Endothelial cell of hepatic sinusoid (primary cell): ENCODE measurements around the gene SNX5.
"Not testable (repeated sequence)": the region's sequence is repeated elsewhere in the genome, so short reads cannot be mapped to it uniquely, and the experiment has no call there.

Source experiments
- in situ Hi-C: cut with HindIII; loops from 2 replicates; pipeline ENCODE4 v1.10.0; 2017; ENCODE audit warnings: low sequenced_read_pairs

SNX5 gene

GRCh38 chr20:17960927-17961586 lies 7.5 kb downstream of the SNX5 start:
- in situ Hi-C loops: no loop called here

- in situ Hi-C loops: not testable (repeated sequence)
These were observed 8.2 kb downstream of the SNX5 start for GRCh38 chr20:17960400-17960885.

GRCh38 chr20:17959257-17959627 lies 9.4 kb downstream of the SNX5 start:
- in situ Hi-C loops: loop anchor here (5.0 kb wide), 1 partner anchor 437 kb away; no protein-coding TSS in a partner anchor

- in situ Hi-C loops: loop anchor here (5.0 kb wide), 1 partner anchor 436 kb away; no protein-coding TSS in a partner anchor
These were observed 10.0 kb downstream of the SNX5 start for GRCh38 chr20:17958373-17959256.

GRCh38 chr20:17957505-17958363 lies 10.9 kb downstream of the SNX5 start:
- in situ Hi-C loops: loop anchor here (5.0 kb wide), 1 partner anchor 435 kb away; no protein-coding TSS in a partner anchor

- in situ Hi-C loops: loop anchor here (5.0 kb wide), 1 partner anchor 434 kb away; no protein-coding TSS in a partner anchor
These were observed 12.4 kb downstream of the SNX5 start for GRCh38 chr20:17956099-17956685.

- in situ Hi-C loops: loop anchor here (5.0 kb wide), 1 partner anchor 433 kb away; no protein-coding TSS in a partner anchor
These were observed 13.3 kb downstream of the SNX5 start for GRCh38 chr20:17955302-17955701.

GRCh38 chr20:17953935-17954334 lies 14.7 kb downstream of the SNX5 start:
- in situ Hi-C loops: loop anchor here (5.0 kb wide), 1 partner anchor 52 kb away; no protein-coding TSS in a partner anchor

GRCh38 chr20:17952692-17953684 lies 15.6 kb downstream of the SNX5 start:
- in situ Hi-C loops: loop anchor here (5.0 kb wide), 1 partner anchor 51 kb away; no protein-coding TSS in a partner anchor

GRCh38 chr20:17951323-17951722 lies 17.3 kb downstream of the SNX5 start:
- in situ Hi-C loops: loop anchor here (5.0 kb wide), 1 partner anchor 49 kb away; no protein-coding TSS in a partner anchor

GRCh38 chr20:17950670-17951069 lies 17.9 kb downstream of the SNX5 start:
- in situ Hi-C loops: loop anchor here (5.0 kb wide), 1 partner anchor 48 kb away; no protein-coding TSS in a partner anchor

GRCh38 chr20:17949899-17950298 lies 18.7 kb downstream of the SNX5 start:
- in situ Hi-C loops: loop anchor here (5.0 kb wide), 1 partner anchor 48 kb away; no protein-coding TSS in a partner anchor

- in situ Hi-C loops: no loop called here
These were observed 20.2 kb downstream of the SNX5 start for GRCh38 chr20:17948442-17948841.

GRCh38 chr20:17947474-17947815 lies 21.1 kb downstream of the SNX5 start:
- in situ Hi-C loops: no loop called here

GRCh38 chr20:17946572-17947473 lies 21.8 kb downstream of the SNX5 start:
- in situ Hi-C loops: no loop called here

- in situ Hi-C loops: no loop called here
These were observed 22.6 kb downstream of the SNX5 start for GRCh38 chr20:17946040-17946439.

GRCh38 chr20:17944854-17945474 lies 23.6 kb downstream of the SNX5 start:
- in situ Hi-C loops: no loop called here
